HG03521 (cell line): ENCODE measurements around the gene FAM167B.

Experiments used
- ATAC-seq: cut with Tn5 transposase; IDR thresholded peaks from one replicate; pipeline ENCODE4 v1.9.1; 2021; ENCODE audit warnings: mild to moderate bottlenecking, moderate library complexity; ENCODE audit not compliant: unreplicated experiment

FAM167B gene

DNA sequence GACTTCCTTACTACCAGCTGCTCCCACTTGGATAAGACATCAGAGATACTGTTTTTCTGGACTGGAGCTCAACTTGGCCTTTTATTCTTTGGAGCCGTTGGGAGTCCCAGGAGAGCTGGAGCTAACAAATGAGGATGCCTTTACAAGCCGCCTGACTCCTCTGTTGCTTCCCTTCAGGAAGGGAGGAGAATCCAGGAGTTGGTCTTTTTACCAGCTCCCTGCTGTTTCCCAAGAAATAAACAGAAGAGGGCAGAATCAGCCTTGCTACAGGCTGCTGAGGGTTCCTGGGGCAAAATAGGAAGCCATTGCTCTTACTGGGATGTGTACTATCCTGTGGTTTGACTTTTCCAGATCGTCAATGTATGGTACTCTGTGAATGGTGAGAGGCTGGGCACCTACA is 23.3 kb upstream of the FAM167B start:
- ATAC-seq = no peak

DNA sequence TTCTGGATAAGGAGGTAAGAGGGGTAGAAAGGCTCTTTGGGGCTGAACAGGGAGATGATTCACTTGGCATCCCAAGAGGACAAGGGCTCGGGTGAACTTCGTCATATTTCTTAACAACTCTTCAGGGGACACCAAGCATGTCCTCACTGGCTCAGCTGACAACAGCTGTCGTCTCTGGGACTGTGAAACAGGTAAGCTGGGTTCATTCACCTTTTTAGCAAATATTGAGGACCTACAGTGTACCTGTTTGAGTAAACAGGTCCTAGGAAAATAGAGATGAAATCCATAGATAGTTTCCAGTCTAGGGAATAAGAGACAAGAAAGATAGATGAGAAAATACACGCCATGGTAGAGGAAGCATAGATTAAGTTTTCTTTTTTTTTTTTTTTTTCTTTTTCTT is 22.7 kb upstream of the FAM167B start:
- ATAC-seq = no peak

DNA sequence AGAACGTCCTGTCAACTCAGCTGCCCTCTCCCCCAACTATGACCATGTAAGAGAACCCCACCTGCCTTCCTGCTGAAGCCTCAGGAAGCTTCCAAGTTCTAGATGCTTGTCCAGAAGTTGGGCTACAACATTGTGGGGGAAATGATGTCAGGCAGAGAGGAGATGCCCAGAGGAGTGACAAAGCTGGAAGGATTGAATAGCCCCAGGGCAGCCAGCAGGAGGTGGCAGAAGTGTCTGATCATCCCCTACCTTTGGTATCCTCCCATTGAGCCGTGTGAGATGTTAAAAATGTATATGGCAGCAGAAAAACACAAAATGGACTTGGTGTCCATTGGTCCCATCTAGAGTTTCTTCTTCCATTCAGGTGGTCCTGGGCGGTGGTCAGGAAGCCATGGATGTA is 18.3 kb upstream of the FAM167B start:
- no peak for ATAC-seq

DNA sequence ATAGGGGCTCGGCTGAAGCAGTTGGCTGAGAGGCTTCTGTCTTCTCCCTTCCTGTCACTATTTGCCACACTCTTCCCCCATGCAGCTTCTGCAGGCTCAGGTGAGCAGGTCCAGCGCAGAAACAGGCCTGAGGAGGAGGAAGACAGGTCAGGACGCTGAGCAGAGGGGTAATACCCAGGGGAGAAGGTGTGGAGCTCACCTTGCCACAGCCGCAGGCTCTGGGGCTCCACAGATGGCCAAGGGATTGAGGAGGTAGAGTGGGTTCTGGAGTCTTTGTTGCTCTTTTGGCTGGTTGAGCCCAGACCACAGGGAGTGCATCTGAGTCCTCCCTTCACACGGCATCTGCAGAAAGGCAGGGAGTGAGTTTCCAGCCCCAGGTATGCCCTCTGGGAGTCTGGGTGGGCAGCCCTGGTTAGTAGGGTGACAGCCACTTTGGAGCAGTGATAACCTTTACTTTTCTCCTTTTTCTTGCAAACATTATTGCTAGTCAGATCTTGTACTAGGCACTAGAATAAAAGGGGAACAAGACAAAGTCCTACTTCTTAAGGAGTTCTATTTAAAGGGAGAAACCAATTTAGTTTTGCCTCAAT is 15.1 kb upstream of the FAM167B start:
- no peak for ATAC-seq

- ATAC-seq = no peak
Measured at GRCh38 chr1:32232558-32233304, 14.3 kb upstream of the FAM167B start.

DNA sequence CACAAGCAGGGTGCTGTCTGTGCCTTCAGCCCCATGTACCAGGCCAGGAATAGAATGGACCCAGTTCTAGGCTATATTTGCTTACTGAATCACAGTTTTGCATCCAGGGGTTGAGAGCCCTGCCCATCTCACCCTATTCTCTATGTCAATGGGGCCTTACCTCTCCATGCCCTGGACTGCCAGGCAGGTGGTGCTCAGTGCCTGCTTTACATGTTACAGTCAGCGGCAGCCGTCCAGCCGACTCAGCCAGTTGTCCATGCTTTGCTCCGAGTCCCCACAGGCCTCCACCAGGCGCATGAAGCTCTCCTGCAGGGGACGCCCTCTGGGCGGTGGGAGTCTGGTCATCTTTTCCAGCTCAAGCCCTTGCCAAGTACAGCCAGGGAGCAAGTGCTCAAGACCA is 12.2 kb upstream of the FAM167B start:
- no peak for ATAC-seq

GRCh38 chr1:32239337-32239736 is 7.7 kb upstream of the FAM167B start:
- no peak for ATAC-seq

- ATAC-seq = no peak
Measured at GRCh38 chr1:32239790-32240139, 7.3 kb upstream of the FAM167B start.

DNA sequence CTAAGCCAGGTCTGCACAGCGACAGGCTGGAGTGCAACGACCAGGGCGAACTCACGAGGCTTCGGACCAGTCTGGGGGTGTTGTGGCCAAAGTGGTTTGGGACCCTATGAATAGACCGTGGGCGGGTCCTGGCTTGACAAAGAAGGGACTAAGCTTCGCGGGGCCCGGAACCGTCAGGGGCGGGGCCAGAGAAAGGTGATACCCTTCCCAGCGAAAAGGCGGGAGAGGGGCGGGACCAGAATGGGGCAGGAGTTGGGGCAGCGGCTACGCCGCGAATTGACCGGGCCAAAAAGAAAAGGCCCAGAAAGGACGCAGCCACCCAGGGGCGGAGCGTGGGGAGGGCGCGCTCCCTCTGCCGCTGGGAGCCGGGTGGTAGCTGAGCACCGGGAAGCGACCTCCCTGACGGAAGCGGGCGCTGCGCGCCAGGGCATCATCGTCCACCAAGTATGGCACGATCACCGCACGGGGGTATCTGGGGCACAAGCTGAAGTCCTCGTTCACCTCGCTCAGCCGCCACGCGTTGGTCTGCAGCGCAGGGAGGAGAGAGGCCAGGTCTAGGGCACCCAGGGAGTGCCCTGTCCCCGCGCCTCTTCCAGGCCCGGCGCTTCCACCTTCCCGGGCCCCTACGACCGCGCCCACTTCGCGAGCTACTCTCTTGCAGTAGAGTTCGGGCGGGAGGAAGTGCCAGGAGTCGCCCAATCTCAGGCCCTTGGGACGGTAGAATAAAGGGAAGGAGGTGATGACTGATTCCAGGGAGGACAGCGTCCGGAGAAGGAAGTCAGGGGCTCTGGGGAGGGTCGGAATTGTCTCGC is 6.7 kb upstream of the FAM167B start:
- no peak for ATAC-seq

- ATAC-seq = no peak
Measured at GRCh38 chr1:32241001-32241763, 5.8 kb upstream of the FAM167B start.

- ATAC-seq = no peak
Measured at GRCh38 chr1:32242341-32242851, 4.6 kb upstream of the FAM167B start.

GRCh38 chr1:32247452-32247851 is 430 bp downstream of the FAM167B start:
- no peak for ATAC-seq

DNA sequence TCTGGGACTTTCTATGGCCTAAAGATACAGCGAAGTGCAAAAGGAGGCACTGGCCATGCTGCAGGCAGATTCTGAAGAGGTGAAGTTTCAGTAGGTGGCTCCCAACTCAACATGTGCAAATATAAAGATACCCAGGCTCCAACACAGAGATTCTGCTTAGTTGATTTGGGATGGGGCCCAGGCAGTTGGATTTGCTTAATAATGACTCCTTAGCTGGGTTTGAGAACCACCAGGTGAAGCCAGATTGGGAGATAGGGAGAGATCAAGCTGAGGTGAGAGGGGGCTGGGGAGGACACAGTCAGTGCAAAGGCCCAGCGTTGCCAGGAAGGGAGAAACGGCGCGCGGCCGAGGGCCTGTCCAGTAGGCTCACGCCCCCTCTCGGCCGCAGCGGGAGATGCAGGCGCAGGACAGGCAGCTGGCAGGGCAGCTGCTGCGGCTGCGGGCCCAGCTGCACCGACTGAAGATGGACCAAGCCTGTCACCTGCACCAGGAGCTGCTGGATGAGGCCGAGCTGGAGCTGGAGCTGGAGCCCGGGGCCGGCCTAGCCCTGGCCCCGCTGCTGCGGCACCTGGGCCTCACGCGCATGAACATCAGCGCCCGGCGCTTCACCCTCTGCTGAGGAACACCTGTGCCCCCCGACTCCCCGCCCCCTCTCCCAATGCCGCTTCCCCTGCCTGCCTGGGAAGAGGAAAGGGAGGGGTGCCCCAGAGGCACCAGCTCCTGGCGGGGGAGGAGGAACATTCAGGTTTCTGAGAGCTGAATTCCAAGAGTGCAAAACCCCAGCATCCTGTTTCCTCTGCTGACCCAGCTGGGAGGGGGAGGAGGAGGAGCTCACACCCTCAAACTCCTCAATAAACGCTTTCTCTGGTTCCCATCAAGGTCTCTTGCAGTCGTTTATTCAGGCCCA is 1.2 kb downstream of the FAM167B start:
- ATAC-seq = no peak

GRCh38 chr1:32249831-32250525 is 3.0 kb downstream of the FAM167B start:
- peak; percentile 48 for ATAC-seq

- ATAC-seq = no peak
Measured at GRCh38 chr1:32250893-32251716, 4.1 kb downstream of the FAM167B start, which contains the start of gene LCK. LCK (plus strand) TSS chr1:32251265; CDS start chr1:32274330, 23,065 bp downstream.

GRCh38 chr1:32255072-32256071 is 8.3 kb downstream of the FAM167B start:
- ATAC-seq = no peak
